ENCODE data around the gene S100A7A.
"Not testable (repeated sequence)": the region's sequence is repeated elsewhere in the genome, so short reads cannot be mapped to it uniquely, and the experiment has no call there.

Gene S100A7A

GRCh38 chr1:153456396-153456795, 40.1 kb downstream of the S100A7A start:
- no peak for DNase-seq (ENCODE audit: low read depth in 2 of 2)

GRCh38 chr1:153459655-153460054, 43.3 kb downstream of the S100A7A start:
- no peak for DNase-seq (ENCODE audit: low read depth in 2 of 2)

- DNase-seq (ENCODE audit: low read depth in 2 of 2), result no peak
These were observed 44.2 kb downstream of the S100A7A start, which contains the start of gene S100A7 for GRCh38 chr1:153460551-153460950. S100A7 (minus strand) TSS chr1:153460651; CDS start chr1:153459013, 1,638 bp downstream.

GRCh38 chr1:153462741-153463140, 46.4 kb downstream of the S100A7A start:
- DNase-seq (ENCODE audit: low read depth in 2 of 2), result not testable (repeated sequence)

GRCh38 chr1:153465811-153466636, 49.7 kb downstream of the S100A7A start:
- peak in 1 of 2 experiments; percentile 5 for DNase-seq (ENCODE audit: low read depth in 2 of 2)

GRCh38 chr1:153466908-153467307, 50.6 kb downstream of the S100A7A start:
- no peak for DNase-seq (ENCODE audit: low read depth in 2 of 2)

GRCh38 chr1:153470707-153471106, 54.4 kb downstream of the S100A7A start:
- no peak for DNase-seq (ENCODE audit: low read depth in 2 of 2)

Data from fibroblast of skin of left quadriceps (primary cell).